Kidney (tissue), 14 donors: ENCODE data around the gene MOG. TPM values are rescaled to one million over a fixed set of nuclear protein-coding genes. Genes with fewer than 3 reads are reported as not detected.
A peak's percentile ranks its signal among the peaks of the same experiment; 100 is the strongest.

Source experiments
- DNase-seq, 5 donors: peaks; one replicate each; pipeline ENCODE4 v3.0.0-alpha.2; 2013 to 2020
- FAIRE-seq: peaks from 2 replicates; lab custom pipeline; 2012; peaks lifted over from hg19 to GRCh38; lab: Jason Lieb, UNC
- H3K27ac ChIP-seq, 2 donors: one replicate each; pipeline ENCODE4 v1.7.0; 2013; ENCODE audit warnings: low read depth in 2 of 2, low read length in 2 of 2, inconsistent platforms in 1 of 2
- H3K27me3 ChIP-seq: one replicate; pipeline ENCODE4 v1.7.1; 2013; ENCODE audit warnings: low read length, inconsistent platforms; ENCODE audit not compliant: control insufficient read depth, insufficient read depth
- H3K36me3 ChIP-seq, 3 donors: one replicate each; pipeline versions ENCODE4 v1.7.0 to v1.7.1; 2013; ENCODE audit warnings: low read length in 3 of 3, control low read depth in 1 of 3, inconsistent platforms in 1 of 3; ENCODE audit not compliant: insufficient read depth in 3 of 3, control insufficient read depth in 2 of 3
- H3K4me1 ChIP-seq, 3 donors: one replicate each; pipeline versions ENCODE4 v1.7.0 to v1.7.1; 2013; ENCODE audit warnings: low read length in 3 of 3, inconsistent platforms in 1 of 3, low read depth in 1 of 3; ENCODE audit not compliant: control insufficient read depth in 2 of 3, insufficient read depth in 2 of 3
- H3K4me3 ChIP-seq, 3 donors: one replicate each; pipeline versions ENCODE4 v1.7.0 to v1.8.1; 2013; ENCODE audit warnings: low read length in 3 of 3, control low read depth in 1 of 3, inconsistent platforms in 1 of 3
- H3K9ac ChIP-seq, 3 donors: one replicate each; pipeline versions ENCODE4 v1.7.0 to v1.7.1; 2013; ENCODE audit warnings: low read length in 3 of 3, control low read depth in 1 of 3, inconsistent platforms in 1 of 3
- H3K9me3 ChIP-seq, 3 donors: one replicate each; pipeline versions ENCODE4 v1.7.0 to v1.7.1; 2013; ENCODE audit warnings: low read length in 3 of 3, control low read depth in 1 of 3, inconsistent platforms in 1 of 3; ENCODE audit not compliant: control insufficient read depth in 2 of 3, insufficient read depth in 1 of 3
- CTCF ChIP-seq: IDR thresholded peaks from 3 replicates; pipeline ENCODE4 v1.5.1; 2012; ENCODE audit warnings: mild to moderate bottlenecking, moderate library complexity, borderline replicate concordance; ENCODE audit not compliant: insufficient read depth; ENCODE audit errors: extremely low read depth
- intact Hi-C: fragments of 100-400 bp; cut with DNase I; formaldehyde crosslinking; loops from one replicate; pipeline ENCODE4 v1.11.1; 2022
- polyA plus RNA-seq: library from polyadenylated mRNA; stranded (reverse); fragments of 350-450 nt; fragmentation: Illumina TruSeq; extraction: RNeasy Lipid Tissue Mini Kit (QIAGEN cat#74804); gene quantifications from one replicate; pipeline ENCODE4 v1.2.3, GENCODE V29; 2014; ENCODE audit warnings: low read depth, low replicate concordance; ENCODE audit not compliant: insufficient read depth
- total RNA-seq: library from RNA; stranded (reverse); fragmentation: NEBNext Ultra II Directional; extraction: Animal tissue kit (Norgen Biotek cat#: 25700); gene quantifications from one replicate; pipeline ENCODE4 v1.2.1, GENCODE V29; 2021
- donor health status: control.
- donor health status: control.
- donor health status: control.
- donor health status: control.
- donor health status: control.
- donor health status: DM: yes; HTN: yes; CAD: no.
- donor health status: Normal renal cell carcinoma (clear cell type).

Gene MOG
- total and polyA plus RNA-seq, 2 donors from 2014 or later: not detected

GRCh38 chr6:29637247-29637646 is 19.6 kb upstream of the MOG start:
- intact Hi-C loops: no loop called here
- no peak overlapping the region for H3K9ac ChIP-seq
- no peak for TF ChIP-seq CTCF
- no peaks in the 10 kb centered on the region for H3K27me3 ChIP-seq
- H3K4me3 ChIP-seq: no peak overlapping the region
- no peak for DNase-seq
- H3K36me3 ChIP-seq: no peaks in the 10 kb centered on the region
- no peaks in the 10 kb centered on the region for H3K4me1 ChIP-seq
- H3K27ac ChIP-seq: no peak overlapping the region
- H3K9me3 ChIP-seq: no peaks in the 10 kb centered on the region
- FAIRE-seq: no peak

DNA sequence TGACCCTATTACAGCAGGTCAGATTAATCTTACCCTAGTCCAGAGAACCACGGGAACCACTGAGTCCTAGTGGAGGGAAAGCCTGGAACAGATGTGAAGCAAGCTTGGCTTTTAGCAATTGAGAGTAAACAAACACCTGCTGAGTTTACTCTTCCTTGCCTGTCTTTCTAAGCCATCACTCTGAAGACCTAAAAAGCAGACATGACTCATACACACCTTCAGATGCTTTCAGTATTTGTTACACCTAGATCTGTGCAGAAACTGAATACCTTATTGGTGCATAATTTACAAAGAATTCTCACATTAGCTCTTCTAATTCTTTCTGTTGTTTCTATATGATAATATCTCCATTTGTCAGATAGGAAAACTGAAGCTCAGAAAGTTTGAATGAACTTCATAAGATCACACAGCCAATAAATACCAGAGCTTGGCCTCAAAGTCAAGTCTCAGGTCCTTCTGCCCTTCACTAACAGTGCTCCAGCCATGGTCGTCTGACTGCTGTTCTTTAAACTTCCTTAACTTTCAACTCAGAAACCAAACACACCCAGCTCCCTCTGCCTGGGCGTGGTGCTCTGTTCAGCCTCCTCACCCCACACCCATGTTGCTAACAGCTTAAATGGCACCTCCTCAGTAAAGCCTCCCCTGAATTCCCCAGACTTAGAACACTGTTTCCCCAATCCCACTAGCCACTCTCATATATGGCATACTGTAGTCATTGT is 15.3 kb upstream of the MOG start:
- H3K4me1 ChIP-seq: no peaks in the 10 kb centered on the region
- H3K27me3 ChIP-seq: no peaks in the 10 kb centered on the region
- no peak overlapping the region for H3K9ac ChIP-seq
- FAIRE-seq (no peak), DNase-seq (no peak)
- TF ChIP-seq CTCF: no peak
- H3K4me3 ChIP-seq: no peak overlapping the region
- no peaks in the 10 kb centered on the region for H3K9me3 ChIP-seq
- H3K27ac ChIP-seq: no peak overlapping the region
- intact Hi-C loops: no loop called here
- no peaks in the 10 kb centered on the region for H3K36me3 ChIP-seq

DNA sequence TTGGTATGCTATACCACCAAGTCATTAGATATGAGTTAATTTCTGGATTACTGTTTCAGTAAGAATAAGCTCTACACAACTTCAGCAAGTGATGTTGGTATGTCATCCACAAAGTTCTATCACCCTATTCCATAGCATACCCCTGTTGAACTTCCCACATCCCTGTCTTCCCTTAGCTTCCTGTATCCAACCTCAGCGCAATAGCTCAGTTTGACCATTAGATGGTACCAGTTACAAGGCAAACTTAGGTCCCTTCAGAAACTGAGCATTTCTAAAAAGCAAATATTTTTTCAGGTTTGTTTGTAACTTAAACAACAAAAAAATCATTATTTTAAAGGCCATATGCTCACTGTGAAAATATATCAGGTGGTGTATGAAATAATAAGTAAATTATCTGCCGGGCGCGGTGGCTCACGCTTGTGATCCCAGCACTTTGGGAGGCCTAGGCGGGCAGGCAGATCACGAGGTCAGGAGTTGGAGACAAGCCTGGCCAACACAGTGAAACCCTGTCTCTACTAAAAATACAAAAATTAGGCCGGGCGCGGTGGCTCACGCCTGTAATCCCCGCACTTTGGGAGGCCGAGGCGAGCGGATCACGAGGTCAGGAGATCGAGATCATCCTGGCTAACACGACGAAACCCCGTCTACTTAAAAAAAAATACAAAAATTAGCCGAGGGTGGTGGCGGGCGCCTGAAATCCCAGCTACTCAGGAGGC is 8.8 kb upstream of the MOG start:
- FAIRE-seq (no peak), DNase-seq (peak in 1 of 5 donors; percentile 50)
- intact Hi-C loops: no loop called here
- Histone ChIP-seq H3K36me3 (no peaks in the 10 kb centered on the region), H3K4me3 (no peak overlapping the region), H3K9me3 (no peaks in the 10 kb centered on the region), H3K9ac (no peak overlapping the region), H3K4me1 (peaks cover 0 to 9% (median 4%) of the 10 kb centered on the region in 3 donors), H3K27me3 (no peaks in the 10 kb centered on the region), H3K27ac (no peak overlapping the region)
- TF ChIP-seq CTCF: peak; percentile 40
